HepG2 (cell line): ENCODE data around the gene KHK. TPM values are rescaled to one million over a fixed set of nuclear protein-coding genes. Genes with fewer than 3 reads are reported as not detected.

ENCODE experiments used
- CHD4 ChIP-seq: fragments of 200-600 bp; sonication (generic); IDR thresholded peaks from 2 replicates; pipeline ENCODE4 v1.7.0; 2017; ENCODE audit warnings: mild to moderate bottlenecking, low read length, borderline replicate concordance
- EHMT2 ChIP-seq: fragments of 200-600 bp; sonication (generic); IDR thresholded peaks from 2 replicates; pipeline ENCODE4 v1.7.0; 2017; ENCODE audit warnings: antibody characterized with exemption, low read depth, low read length, borderline replicate concordance
- EZH2 ChIP-seq: conservative IDR thresholded peaks from 2 replicates; pipeline ENCODE4 v1.6.1; 2012; ENCODE audit warnings: mild to moderate bottlenecking, low read depth, low read length, moderate library complexity
- GLI4 ChIP-seq: sonication (generic); formaldehyde crosslinking; IDR thresholded peaks from 2 replicates; pipeline ENCODE4 v1.5.1; 2020; ENCODE audit warnings: missing genetic modification reagents, mild to moderate bottlenecking, moderate library complexity, borderline replicate concordance
- HNRNPUL1 ChIP-seq: fragments of 200-400 bp; formaldehyde crosslinking; IDR thresholded peaks from 2 replicates; pipeline ENCODE4 v1.6.1; 2017; ENCODE audit warnings: low read depth, mild to moderate bottlenecking, low read length, moderate library complexity
- HOXA3 ChIP-seq: sonication (generic); formaldehyde crosslinking; IDR thresholded peaks from 2 replicates; pipeline ENCODE4 v1.5.0; 2020; ENCODE audit warnings: missing genetic modification reagents
- HOXA5 ChIP-seq: sonication (generic); formaldehyde crosslinking; IDR thresholded peaks from 2 replicates; pipeline ENCODE4 v1.4.0; 2020; ENCODE audit warnings: missing genetic modification reagents
- KAT2B ChIP-seq: fragments of 150-350 bp; IDR thresholded peaks from 2 replicates; pipeline ENCODE4 v1.6.1; 2014; ENCODE audit warnings: low read depth, low read length, borderline replicate concordance
- MEIS2 ChIP-seq: sonication (generic); formaldehyde crosslinking; IDR thresholded peaks from 2 replicates; pipeline ENCODE4 v1.9.0; 2021; ENCODE audit warnings: mild to moderate bottlenecking, missing genetic modification reagents
- MTF1 ChIP-seq: sonication (generic); formaldehyde crosslinking; IDR thresholded peaks from 2 replicates; pipeline ENCODE4 v1.5.0; 2020; ENCODE audit warnings: missing genetic modification reagents
- MZF1 ChIP-seq: sonication (generic); formaldehyde crosslinking; IDR thresholded peaks from 2 replicates; pipeline ENCODE4 v1.8.1; 2023; ENCODE audit warnings: mild to moderate bottlenecking, missing genetic modification reagents, borderline replicate concordance
- RFXAP ChIP-seq: sonication (generic); formaldehyde crosslinking; IDR thresholded peaks from 2 replicates; pipeline ENCODE4 v1.4.0; 2020; ENCODE audit warnings: missing genetic modification reagents, borderline replicate concordance
- SRSF1 ChIP-seq: fragments of 200-400 bp; formaldehyde crosslinking; optimal IDR thresholded peaks from 2 replicates; pipeline ENCODE3; 2017; ENCODE audit warnings: mild to moderate bottlenecking, low read depth, low read length, moderate library complexity
- ZFP62 ChIP-seq: sonication (generic); formaldehyde crosslinking; IDR thresholded peaks from 2 replicates; pipeline ENCODE4 v1.4.0; 2020; ENCODE audit warnings: missing genetic modification reagents
- ZNF10 ChIP-seq: sonication (generic); formaldehyde crosslinking; IDR thresholded peaks from 2 replicates; pipeline ENCODE4 v1.4.0; 2020; ENCODE audit warnings: mild to moderate bottlenecking, low read depth, missing genetic modification reagents, borderline replicate concordance
- ZSCAN22 ChIP-seq: sonication (generic); formaldehyde crosslinking; IDR thresholded peaks from 2 replicates; pipeline ENCODE4 v1.4.0; 2020; ENCODE audit warnings: mild to moderate bottlenecking, missing genetic modification reagents
- polyA plus RNA-seq, 8 experiments: library from polyadenylated mRNA; depleted of rRNA in 3 of 8; stranded (reverse) in 7 of 8; unstranded in 1 of 8; fragments of >200 nt; fragmentation: Illumina TruSeq in 4 of 8; extraction: Trizol in 4 of 8; gene quantifications; 2 replicates each; pipeline versions ENCODE4 v1.2.1 to v1.2.3, GENCODE V29; 2011 to 2016; ENCODE audit warnings: low read depth in 4 of 8, missing spikeins in 1 of 8, mixed read lengths in 1 of 8; ENCODE audit not compliant: insufficient read depth in 1 of 8
- total RNA-seq, 5 experiments: library from RNA; depleted of rRNA; stranded (reverse); fragments of >200 nt; fragmentation: Illumina TruSeq; extraction: Trizol; gene quantifications; 2 replicates each; pipeline ENCODE4 v1.2.3, GENCODE V29; 2016; ENCODE audit warnings: low read depth in 1 of 5
- TF ChIP-seq, protein P1 (sequence below): sonication (generic); formaldehyde crosslinking; IDR thresholded peaks from 2 replicates; pipeline ENCODE4 v1.4.0; 2020; ENCODE audit warnings: missing genetic modification reagents
- TF ChIP-seq, protein P2 (sequence below): sonication (generic); formaldehyde crosslinking; IDR thresholded peaks from 2 replicates; pipeline ENCODE4 v1.4.0; 2020; ENCODE audit warnings: missing genetic modification reagents
- TF ChIP-seq, protein P3 (sequence below): sonication (generic); formaldehyde crosslinking; IDR thresholded peaks from 2 replicates; pipeline ENCODE4 v1.4.0; 2020; ENCODE audit warnings: mild to moderate bottlenecking, missing genetic modification reagents
- TF ChIP-seq, protein P4 (sequence below): sonication (generic); formaldehyde crosslinking; IDR thresholded peaks from 2 replicates; pipeline ENCODE4 v1.4.0; 2020; ENCODE audit warnings: missing genetic modification reagents, mild to moderate bottlenecking, borderline replicate concordance

KHK gene
- total and polyA plus RNA-seq, 2 of the 13 experiments (the other 11 are each of a cell fraction or from before 2014, with no cell fraction given): 40.9 to 99.2 TPM

DNA sequence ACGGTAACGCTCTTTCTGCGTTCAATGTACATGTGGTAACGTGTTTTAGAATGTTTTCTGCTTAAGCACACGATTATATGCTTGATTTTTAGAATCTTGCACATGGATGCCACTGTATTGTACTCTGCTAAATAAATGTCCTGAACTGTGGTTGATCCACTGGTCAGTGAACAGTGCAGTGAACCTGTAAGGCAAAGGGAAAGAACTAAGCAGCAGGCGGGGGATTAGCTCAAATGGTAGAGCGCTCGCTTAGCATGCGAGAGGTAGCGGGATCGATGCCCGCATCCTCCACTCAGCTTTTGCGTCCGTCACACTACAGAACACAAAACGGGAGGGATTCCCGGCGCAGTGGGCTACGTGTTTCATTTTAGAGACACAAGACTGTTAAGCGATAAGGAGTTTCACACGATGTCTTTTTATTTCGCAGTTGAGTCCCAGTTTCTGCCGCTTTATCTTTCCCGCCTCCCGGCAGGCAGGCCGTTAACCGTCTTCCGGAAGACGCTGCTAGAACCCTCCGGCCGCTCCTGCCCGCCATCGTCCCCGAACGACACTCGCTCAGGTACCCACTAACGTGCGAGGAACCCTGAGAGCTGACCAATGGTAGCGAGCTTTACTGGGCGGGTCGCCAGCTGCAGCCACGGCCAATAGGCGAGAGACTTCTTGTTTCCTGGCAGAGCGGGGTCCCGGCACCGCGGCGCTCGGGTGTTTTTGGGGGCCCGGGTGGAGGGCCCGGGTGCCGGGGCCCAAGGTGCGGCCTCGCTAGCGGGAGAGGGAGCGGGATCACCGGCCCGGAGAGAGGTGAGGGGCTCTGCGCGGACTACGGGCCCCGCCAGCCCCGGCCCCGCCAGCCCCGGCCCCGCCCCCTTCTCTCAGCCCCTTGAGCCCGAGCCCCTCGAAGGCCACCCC, 35.3 kb upstream of the KHK start, which contains the start of gene AGBL5 (continued):
- TF ChIP-seq, protein P1, sequence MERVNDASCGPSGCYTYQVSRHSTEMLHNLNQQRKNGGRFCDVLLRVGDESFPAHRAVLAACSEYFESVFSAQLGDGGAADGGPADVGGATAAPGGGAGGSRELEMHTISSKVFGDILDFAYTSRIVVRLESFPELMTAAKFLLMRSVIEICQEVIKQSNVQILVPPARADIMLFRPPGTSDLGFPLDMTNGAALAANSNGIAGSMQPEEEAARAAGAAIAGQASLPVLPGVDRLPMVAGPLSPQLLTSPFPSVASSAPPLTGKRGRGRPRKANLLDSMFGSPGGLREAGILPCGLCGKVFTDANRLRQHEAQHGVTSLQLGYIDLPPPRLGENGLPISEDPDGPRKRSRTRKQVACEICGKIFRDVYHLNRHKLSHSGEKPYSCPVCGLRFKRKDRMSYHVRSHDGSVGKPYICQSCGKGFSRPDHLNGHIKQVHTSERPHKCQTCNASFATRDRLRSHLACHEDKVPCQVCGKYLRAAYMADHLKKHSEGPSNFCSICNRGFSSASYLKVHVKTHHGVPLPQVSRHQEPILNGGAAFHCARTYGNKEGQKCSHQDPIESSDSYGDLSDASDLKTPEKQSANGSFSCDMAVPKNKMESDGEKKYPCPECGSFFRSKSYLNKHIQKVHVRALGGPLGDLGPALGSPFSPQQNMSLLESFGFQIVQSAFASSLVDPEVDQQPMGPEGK (CRISPR knock-in tag): 0 out of 2 replicates have a peak, but pooled peaks have one; percentile 4
- TF ChIP-seq, protein P2, sequence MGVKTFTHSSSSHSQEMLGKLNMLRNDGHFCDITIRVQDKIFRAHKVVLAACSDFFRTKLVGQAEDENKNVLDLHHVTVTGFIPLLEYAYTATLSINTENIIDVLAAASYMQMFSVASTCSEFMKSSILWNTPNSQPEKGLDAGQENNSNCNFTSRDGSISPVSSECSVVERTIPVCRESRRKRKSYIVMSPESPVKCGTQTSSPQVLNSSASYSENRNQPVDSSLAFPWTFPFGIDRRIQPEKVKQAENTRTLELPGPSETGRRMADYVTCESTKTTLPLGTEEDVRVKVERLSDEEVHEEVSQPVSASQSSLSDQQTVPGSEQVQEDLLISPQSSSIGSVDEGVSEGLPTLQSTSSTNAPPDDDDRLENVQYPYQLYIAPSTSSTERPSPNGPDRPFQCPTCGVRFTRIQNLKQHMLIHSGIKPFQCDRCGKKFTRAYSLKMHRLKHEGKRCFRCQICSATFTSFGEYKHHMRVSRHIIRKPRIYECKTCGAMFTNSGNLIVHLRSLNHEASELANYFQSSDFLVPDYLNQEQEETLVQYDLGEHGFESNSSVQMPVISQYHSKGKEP (CRISPR knock-in tag): no peak
- peak; percentile 93 for TF ChIP-seq HOXA5
- TF ChIP-seq EZH2: no peak
- peak; percentile 80 for TF ChIP-seq GLI4 (CRISPR knock-in tag)
- peak; percentile 94 for TF ChIP-seq RFXAP (CRISPR knock-in tag)
- TF ChIP-seq, protein P3, sequence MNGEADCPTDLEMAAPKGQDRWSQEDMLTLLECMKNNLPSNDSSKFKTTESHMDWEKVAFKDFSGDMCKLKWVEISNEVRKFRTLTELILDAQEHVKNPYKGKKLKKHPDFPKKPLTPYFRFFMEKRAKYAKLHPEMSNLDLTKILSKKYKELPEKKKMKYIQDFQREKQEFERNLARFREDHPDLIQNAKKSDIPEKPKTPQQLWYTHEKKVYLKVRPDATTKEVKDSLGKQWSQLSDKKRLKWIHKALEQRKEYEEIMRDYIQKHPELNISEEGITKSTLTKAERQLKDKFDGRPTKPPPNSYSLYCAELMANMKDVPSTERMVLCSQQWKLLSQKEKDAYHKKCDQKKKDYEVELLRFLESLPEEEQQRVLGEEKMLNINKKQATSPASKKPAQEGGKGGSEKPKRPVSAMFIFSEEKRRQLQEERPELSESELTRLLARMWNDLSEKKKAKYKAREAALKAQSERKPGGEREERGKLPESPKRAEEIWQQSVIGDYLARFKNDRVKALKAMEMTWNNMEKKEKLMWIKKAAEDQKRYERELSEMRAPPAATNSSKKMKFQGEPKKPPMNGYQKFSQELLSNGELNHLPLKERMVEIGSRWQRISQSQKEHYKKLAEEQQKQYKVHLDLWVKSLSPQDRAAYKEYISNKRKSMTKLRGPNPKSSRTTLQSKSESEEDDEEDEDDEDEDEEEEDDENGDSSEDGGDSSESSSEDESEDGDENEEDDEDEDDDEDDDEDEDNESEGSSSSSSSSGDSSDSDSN (CRISPR knock-in tag): no peak; the same call in 1 of the 2 replicates
- TF ChIP-seq MZF1: no peak
- TF ChIP-seq KAT2B: no peak
- TF ChIP-seq, protein P4, sequence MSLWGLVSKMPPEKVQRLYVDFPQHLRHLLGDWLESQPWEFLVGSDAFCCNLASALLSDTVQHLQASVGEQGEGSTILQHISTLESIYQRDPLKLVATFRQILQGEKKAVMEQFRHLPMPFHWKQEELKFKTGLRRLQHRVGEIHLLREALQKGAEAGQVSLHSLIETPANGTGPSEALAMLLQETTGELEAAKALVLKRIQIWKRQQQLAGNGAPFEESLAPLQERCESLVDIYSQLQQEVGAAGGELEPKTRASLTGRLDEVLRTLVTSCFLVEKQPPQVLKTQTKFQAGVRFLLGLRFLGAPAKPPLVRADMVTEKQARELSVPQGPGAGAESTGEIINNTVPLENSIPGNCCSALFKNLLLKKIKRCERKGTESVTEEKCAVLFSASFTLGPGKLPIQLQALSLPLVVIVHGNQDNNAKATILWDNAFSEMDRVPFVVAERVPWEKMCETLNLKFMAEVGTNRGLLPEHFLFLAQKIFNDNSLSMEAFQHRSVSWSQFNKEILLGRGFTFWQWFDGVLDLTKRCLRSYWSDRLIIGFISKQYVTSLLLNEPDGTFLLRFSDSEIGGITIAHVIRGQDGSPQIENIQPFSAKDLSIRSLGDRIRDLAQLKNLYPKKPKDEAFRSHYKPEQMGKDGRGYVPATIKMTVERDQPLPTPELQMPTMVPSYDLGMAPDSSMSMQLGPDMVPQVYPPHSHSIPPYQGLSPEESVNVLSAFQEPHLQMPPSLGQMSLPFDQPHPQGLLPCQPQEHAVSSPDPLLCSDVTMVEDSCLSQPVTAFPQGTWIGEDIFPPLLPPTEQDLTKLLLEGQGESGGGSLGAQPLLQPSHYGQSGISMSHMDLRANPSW: peak; percentile 98; the same call in 1 of the 2 replicates
- peak; percentile 85 for TF ChIP-seq MTF1
- no peak for TF ChIP-seq ZNF10 (CRISPR knock-in tag)
- no peak for TF ChIP-seq EHMT2
- peak; percentile 96; the same call in 1 of the 2 replicates for TF ChIP-seq CHD4
- TF ChIP-seq MEIS2: peak; percentile 96
- TF ChIP-seq SRSF1: peak; percentile 70
- no peak for TF ChIP-seq HNRNPUL1
- TF ChIP-seq HOXA3: peak; percentile 90
- TF ChIP-seq ZFP62 (CRISPR knock-in tag): peak; percentile 8; the same call in 1 of the 2 replicates
- TF ChIP-seq ZSCAN22 (CRISPR knock-in tag): peak; percentile 38
